Amygdala (tissue), 56 donors: ENCODE measurements around the gene ULK2.
"Not testable (repeated sequence)": the region's sequence is repeated elsewhere in the genome, so short reads cannot be mapped to it uniquely, and the experiment has no call there.

Source experiments
- DNase-seq, 56 donors: peaks; one replicate each; lab custom pipeline; 2025; lab: John Stamatoyannopoulos, UW

The ULK2 gene

DNA sequence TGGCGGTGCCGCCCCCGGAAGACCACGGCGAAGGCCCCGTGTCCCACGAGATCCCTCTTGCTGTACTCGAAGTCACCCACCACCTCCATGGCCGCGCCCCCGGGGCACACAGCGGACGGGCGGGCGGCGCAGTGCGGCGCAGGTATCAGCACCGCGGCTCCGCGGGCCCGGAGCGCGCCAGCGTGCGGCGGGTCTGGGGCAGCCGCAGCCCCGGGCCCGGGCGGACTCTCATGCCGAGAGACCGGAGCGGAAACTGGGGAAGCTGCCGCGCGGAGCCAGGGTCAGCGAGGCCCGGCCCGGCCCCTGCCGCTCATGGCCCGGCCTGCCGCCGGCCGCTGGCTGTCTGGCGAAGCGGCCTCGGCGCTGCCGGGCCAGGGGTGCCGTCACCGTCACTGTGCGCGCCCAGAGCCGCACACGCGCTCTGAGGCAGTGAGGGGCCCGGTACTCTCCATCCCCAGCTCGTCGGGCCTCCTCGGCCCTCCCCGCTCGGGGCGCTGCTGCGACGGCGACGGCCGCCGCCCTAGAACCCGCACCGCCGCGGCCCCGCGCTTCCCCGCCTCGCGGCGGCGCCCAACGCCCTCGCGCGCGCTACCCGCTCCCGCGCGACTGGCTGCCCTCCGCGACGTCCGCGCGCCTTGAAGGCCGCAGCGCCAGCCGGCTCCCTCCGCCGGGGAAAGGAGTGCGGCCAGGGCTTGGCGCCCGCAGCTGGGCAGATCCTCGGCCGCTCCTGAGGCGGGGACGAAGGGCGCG is at the start of gene ULK2:
TSS of gene ULK2 (minus strand) at position 608 of the 750 bp plus-strand sequence. CDS start at position 89, 519 bp downstream.
- DNase-seq: peak in 45 of 56 donors; percentile 12 to 81 (median 57)

DNA sequence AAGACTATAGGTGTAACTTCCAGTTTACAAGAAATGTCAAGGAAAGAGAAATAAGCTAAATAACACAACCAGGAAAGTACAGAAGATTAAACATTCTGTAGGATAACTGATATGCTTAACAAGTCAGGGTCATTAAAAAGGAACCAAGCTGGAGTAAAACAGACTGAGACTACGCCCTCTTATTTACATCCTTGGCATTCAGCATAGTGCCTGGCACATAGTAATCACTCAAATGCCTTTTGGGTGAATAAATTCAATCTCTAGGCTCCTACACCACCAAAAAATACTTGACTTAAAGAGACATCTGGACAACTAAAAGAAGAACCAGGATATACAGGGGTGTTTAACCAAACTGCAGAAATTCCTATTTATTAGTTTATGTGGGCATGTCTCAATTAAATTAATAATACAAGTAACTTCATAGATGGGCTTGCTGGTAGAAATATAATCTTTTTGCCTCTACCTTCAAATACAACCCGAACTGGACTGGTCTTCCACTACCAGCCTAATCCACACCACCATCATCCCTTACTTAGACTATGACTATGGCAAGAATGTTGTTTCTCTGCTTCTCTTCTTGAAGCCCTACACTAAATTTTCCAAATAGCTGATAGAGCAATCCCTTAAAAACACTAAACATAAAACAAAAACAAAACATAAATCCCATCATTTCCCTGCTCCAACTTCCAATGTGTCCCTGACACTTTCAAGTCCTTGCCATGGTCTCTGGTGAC is 47.7 kb upstream of the ULK2 start:
- no peak for DNase-seq

DNA sequence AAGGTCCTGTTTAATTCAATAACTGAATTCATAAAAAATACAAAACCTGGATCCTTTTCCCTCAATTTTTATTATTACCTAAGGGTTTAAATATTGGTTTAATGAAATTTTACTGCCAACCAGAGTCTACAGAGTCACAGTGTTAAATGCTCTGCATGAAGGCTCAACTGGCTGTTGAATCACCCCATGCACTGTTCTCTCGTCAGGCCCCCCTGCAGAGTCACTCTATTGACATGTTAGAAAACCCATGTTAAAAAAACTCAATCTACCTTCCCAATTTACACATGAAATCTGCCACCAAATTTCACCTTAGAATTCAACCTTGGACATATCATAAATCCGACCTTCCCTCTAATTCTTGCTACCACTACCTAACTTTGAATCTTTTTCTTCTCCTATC is 43.3 kb upstream of the ULK2 start:
- DNase-seq: no peak

GRCh38 chr17:19909139-19909538 is 41.4 kb upstream of the ULK2 start:
- no peak for DNase-seq

- DNase-seq: no peak
These were observed 37.8 kb upstream of the ULK2 start for GRCh38 chr17:19905502-19905901.

DNA sequence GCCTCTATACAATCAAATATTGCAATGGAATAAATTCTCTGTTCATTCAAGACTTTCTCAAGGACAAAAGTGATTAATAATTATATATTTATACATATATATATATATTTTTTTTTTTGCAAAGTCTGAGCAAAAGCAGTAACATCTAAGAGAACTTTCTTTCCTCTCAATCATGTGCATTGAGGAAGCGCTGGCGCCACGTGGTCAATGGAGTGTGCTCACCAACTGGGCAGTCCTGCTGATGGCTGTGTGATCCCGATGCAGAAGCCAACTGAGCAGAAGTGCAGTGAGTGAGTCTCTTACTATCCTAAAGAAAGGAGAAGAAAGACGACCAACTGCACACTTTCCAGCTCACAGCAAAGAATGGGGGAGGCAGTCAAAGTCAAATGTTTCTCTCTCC is 37.2 kb upstream of the ULK2 start:
- peak in 24 of 56 donors; percentile 2 to 69 (median 16) for DNase-seq

GRCh38 chr17:19904412-19904811 is 36.7 kb upstream of the ULK2 start:
- no peak for DNase-seq

DNA sequence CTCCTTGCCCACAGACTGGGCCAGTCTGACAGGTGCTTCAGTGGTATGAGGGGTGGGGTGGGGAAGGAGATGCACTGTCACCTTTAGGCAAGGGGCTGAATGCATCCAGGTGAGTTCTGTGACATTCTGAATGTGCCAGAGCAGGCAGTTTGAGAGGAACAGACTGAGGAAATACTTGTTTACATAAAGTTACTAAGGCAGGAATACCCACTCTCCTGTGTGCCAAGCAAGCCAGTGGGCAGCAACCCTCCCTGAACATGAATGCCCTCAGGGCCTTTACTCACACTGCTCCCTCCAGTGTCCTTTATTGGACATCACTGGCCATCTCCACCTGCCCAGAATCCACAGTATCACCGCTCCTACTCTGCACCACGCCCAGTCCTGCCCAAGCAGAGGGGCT is 33.1 kb upstream of the ULK2 start:
- no peak for DNase-seq

- DNase-seq: no peak
These were observed 30.2 kb upstream of the ULK2 start for GRCh38 chr17:19897903-19898302.

GRCh38 chr17:19897090-19897837 is 29.5 kb upstream of the ULK2 start:
- DNase-seq: no peak

DNA sequence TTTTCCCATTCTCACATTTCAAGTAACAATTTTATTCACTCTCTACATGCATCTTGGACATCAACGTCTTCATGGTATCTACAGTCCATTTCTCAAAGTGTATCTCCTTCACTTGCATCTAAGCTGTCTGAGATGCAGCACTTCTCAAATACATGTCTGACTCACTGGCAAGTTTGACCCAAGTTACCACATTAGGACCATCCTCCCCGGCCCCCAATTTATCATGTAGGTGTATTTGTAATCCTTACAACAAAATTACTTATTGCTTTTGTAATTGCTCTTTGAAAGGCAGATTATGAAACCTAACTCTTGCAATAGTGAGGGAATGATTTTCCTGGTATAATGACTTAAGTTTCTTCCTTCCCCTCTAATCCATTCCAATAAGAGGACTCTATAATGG is 28.9 kb upstream of the ULK2 start:
- DNase-seq: no peak

- DNase-seq: not testable (repeated sequence)
These were observed 22.8 kb upstream of the ULK2 start for GRCh38 chr17:19890554-19890953.

- not testable (repeated sequence) for DNase-seq
These were observed 22.3 kb upstream of the ULK2 start for GRCh38 chr17:19890001-19890400.

DNA sequence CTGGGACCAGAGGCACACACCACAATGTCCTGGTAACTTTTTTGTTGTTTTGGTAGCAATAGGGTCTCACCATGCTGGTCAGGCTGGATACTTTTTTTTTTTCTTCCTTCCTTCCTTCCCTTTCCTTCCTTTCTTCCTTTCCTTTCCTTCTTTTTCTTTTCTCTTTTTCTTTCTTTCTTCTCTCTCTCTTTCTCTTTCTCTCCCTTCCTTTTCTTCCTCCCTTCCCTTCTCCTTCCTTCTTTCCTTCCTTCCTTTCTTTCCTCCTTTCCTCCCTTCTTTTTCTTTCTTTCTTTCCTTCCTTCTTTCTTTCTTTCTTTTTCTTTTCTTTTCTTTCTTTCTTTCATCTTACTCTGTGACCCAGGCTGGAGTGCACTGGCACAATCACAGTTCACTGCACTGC is 18.4 kb upstream of the ULK2 start:
- DNase-seq: no peak

DNA sequence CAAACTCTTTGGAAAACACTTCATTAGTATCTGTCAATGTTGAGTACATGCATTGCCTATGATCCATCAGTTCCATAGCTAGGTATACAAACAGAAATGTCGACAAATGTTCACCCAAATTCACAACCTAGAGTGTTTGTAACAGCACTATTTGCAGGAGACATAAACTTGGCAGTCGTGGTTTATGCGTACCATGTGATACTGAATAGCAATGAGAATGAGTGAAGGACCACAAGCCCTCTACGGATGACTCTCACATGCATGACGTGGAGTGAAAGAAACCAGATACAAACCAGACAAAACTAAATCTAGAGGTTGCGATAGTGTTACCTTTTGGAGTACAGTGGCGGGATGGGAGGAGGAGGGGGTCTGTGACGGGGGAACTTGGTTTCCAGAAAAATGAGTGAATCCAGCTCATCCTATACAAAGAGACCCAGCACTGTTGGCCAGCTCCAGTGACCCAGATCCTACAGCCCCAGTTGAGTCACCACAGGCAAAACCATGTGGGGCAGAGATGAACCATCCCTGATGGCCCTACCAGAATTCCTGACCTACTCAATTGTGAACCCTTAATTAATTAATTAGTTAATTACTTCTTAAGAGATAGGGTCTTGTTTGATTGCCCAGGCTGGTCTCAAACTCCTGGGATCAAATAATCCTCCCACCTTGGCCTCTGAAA is 15.9 kb upstream of the ULK2 start:
- DNase-seq: no peak

GRCh38 chr17:19880393-19880792 is 12.7 kb upstream of the ULK2 start:
- DNase-seq: no peak

DNA sequence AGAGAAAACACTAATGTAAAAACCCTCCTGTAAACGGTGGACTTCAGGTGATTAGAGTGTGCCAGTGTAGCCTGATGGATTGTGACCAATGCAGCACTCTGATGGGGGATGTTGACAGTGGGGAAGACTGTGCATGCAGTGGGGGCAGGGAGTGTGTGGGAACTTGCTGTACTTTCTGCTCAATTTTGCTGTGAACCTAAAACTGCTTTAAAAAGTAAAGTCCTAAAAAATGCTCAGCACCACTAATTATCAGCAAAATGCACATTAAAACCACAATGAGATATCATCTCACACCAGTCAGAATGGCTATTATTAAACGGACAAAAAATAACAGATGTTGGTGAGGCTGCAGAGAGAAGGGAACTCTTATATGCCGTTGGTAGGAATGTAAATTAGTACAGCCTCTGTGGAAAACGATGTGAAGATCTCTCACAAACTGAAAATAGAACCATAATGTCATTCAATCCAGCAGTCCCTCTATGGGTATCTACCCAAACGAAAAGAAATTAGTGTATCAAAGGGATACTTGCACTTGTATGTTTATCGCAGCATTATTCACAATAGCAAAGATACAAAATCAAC is 9.7 kb upstream of the ULK2 start:
- DNase-seq: peak in 1 of 56 donors; percentile 9

- DNase-seq: peak in 37 of 56 donors; percentile 4 to 64 (median 30)
These were observed 8.9 kb upstream of the ULK2 start for GRCh38 chr17:19876529-19877161.

GRCh38 chr17:19874256-19874655 is 6.5 kb upstream of the ULK2 start:
- DNase-seq: no peak

GRCh38 chr17:19873346-19873745 is 5.6 kb upstream of the ULK2 start:
- peak in 2 of 56 donors; percentile 2 to 3 for DNase-seq
